Fibroblast of mammary gland (primary cell): ENCODE measurements around the gene TIMM8A.

Source experiments
- DNase-seq: peaks from one replicate; pipeline ENCODE4 v3.0.0-alpha.2; 2010; ENCODE audit warnings: low read depth
- H3K4me3 ChIP-seq: 2 replicates; pipeline ENCODE4 v1.5.1; 2011; ENCODE audit warnings: low read depth, mild to moderate bottlenecking, low read length, moderate library complexity; ENCODE audit not compliant: control insufficient read depth
- TF ChIP-seq, protein P1 (sequence below): conservative IDR thresholded peaks from 2 replicates; pipeline ENCODE4 v1.5.1; 2011; ENCODE audit warnings: low read depth, low read length, inconsistent platforms; ENCODE audit not compliant: control insufficient read depth, insufficient read depth

The TIMM8A gene

DNA sequence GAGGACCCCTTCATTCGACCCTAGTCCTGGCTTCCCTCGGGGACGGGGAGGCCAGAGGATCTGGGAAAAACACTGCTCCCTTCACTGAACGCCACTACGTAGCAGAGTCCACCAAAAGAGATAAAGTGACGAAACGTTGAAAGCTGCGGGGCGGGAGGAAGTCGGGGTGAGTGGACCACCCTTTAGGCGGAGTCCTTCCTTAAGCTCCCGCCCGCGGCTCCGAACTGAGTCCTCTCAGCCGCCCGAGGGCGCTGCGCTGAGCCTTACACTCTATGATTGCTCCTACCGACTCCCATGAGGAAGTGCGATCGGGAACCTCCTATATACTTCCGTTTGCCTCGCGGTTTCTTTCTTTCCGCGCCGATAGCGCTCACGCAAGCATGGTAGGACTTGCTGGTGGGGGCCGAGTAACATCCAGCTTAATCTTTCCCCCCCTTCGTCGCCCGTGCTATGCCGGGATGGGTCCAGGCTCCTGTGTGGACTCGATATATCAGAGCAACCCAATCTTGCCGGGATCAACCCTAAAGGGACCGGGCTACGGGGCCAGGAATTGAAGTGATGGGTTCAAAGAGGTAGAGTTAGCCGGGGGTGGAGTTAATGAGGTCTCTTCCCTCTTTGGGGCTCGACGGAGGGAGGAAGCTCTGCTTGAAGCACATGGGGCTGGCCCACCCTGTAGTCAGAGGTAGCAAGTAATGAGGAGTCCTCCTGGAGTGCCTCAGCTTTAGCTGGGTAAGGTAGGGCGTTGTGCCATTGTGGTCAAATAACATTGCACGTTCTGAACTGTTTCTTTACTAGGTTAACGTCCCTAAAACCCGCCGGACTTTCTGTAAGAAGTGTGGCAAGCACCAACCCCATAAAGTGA, 42.4 kb upstream of the TIMM8A start, which contains the start of gene RPL36A:
Gene RPL36A (plus strand): TSS at position 348 of the 862 bp plus-strand sequence. CDS start 33 bp downstream, at position 381.
- peak within 1 kb of the TSS; percentile 84 for H3K4me3 ChIP-seq
- peak; percentile 90 for DNase-seq
- TF ChIP-seq, protein P1, sequence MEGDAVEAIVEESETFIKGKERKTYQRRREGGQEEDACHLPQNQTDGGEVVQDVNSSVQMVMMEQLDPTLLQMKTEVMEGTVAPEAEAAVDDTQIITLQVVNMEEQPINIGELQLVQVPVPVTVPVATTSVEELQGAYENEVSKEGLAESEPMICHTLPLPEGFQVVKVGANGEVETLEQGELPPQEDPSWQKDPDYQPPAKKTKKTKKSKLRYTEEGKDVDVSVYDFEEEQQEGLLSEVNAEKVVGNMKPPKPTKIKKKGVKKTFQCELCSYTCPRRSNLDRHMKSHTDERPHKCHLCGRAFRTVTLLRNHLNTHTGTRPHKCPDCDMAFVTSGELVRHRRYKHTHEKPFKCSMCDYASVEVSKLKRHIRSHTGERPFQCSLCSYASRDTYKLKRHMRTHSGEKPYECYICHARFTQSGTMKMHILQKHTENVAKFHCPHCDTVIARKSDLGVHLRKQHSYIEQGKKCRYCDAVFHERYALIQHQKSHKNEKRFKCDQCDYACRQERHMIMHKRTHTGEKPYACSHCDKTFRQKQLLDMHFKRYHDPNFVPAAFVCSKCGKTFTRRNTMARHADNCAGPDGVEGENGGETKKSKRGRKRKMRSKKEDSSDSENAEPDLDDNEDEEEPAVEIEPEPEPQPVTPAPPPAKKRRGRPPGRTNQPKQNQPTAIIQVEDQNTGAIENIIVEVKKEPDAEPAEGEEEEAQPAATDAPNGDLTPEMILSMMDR: peak; percentile 63

DNA sequence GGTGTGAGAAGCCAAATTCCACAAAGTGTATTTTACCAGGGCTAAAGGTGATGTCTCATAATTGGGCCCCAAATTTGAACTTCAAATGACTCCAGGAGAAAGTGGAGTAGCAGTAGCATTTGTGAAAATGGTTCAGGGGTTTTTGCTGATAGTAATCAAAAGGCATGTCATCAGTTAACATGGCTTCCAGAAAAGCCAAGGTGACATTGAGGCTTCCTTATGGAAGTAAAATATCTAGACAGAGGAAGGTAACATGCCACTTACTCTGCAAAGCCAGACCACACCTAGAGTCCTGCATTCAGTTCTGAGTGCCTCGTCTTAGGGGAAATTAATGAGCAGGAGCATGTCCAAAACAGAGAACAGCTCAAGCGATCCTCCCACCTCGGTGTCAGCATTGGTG, 40.1 kb upstream of the TIMM8A start:
- TF ChIP-seq, protein P1: no peak
- DNase-seq: no peak
- H3K4me3 ChIP-seq: no peak overlapping the region

DNA sequence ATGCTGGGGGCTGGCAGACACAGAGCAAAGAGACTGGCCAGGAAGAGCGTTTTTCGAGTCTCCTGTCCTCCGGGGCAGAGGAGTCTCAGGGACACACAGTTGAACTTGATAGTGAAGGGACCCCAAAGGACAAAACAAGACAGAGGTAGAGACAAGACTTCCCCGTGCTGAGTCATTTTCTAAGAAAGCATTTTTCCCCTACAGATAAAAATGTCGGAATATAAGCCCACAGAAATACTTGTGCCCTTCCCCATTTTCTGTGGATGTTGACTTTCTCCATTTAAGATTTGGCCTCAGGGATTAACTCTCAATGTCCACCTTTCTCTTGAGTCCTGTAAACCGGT, 38.0 kb upstream of the TIMM8A start:
- H3K4me3 ChIP-seq: no peak overlapping the region
- TF ChIP-seq, protein P1: no peak
- DNase-seq: no peak

DNA sequence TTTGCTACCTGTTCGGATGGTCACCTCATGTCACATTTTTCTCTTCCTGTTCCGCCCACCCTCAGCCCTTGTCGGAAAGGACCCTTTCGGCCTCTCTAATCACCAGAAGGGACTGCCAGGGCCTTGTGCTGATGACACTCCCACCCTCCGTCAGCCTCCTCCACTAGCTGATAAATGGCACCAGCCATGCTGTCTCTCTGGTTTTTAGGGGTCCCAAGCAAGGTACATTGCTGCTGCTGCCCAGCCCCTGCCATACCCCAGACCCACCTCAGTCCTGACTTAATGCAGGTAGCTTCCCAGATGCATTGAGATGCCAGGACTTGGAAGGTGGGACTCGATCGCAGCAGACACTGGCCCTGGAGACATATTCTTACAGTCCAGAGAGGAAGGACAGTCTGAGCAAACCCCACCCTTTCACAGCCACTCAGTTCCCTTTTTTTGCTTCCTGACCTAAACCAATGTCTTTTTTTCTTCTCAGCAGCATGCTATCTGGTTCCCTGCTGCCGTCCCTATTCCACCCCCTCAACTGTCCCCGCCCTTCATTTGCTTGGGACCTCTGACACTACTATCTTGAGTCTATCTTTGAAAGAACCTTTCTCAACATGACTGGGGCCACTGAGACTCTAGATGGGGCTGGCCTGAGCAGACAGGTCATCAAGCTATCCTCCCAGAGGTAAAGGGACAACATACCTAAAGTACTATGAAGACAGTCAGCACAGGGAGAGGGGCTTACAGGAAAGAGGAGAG, 37.4 kb upstream of the TIMM8A start, which contains the start of gene BTK:
Gene BTK (minus strand): TSS at position 397 of the 747 bp plus-strand sequence. CDS start 10,907 bp downstream, outside the sequence.
- H3K4me3 ChIP-seq: no peak within 1 kb of the TSS
- no peak for DNase-seq
- TF ChIP-seq, protein P1: no peak

DNA sequence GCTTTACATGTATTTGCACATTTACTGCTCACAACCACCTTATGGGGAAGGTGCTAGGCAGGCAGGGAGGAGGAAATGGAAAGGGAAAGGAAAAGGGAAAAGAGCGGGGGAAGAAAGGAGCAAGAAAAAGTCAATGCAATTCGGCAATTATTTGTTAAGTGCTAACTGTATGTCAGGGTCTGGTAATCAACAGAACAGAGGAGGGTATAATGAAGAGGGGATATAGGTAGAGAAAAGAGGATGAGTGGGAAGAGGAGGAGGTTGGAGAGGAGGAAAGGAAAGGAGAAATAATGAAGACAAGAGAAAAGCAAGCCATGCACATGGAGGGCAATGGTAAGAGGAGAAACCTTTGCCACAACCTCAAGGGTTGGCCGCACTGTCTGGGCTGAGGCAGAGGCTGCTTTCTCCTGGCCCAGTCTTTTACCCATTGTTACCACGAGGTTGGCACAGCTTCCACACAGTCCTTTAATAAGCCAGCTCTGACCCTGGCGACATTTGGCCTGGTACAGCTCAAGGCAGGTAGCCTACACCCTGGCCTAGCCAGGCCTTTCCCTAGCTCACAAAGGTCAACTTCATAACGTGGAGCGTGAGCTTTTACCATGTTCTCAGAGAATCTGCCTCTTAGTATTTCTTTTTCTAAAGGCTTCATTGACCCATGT, 36.6 kb upstream of the TIMM8A start:
- TF ChIP-seq, protein P1: no peak
- no peak overlapping the region for H3K4me3 ChIP-seq
- DNase-seq: no peak

DNA sequence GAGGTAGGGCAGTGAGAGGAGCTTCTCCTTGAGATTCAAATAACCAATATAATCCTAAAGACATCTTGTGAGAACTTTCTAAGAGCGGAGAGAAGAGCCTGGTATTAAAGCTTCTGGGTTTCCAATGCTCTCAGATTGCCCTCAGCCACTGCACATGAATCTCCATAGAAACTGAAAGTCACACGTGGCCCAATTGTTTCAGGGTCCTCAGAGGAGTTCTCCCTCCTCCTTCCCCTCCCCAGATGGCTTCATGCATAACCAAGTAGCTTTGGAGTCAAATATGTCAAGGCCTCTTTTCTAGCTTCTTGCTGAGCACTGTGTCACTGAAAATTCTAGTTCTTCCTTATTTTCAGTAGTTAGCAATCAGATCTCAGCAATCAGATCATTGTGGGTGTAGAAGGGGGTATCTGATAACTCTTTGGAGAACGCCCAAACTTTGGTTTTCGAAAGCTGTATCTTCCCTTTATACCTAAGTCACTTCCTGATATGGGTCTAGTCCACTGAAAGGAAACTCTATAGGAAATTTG, 35.2 kb upstream of the TIMM8A start:
- no peak overlapping the region for H3K4me3 ChIP-seq
- TF ChIP-seq, protein P1: no peak
- no peak for DNase-seq
